NT2/D1 (cell line): ENCODE data around the gene CLDN5.

Source experiments
- DNase-seq: peaks from one replicate; pipeline ENCODE4 v3.0.0-alpha.2; 2011; ENCODE audit warnings: low read depth, low spot score
- H3K27me3 ChIP-seq: 2 replicates; pipeline ENCODE4 v1.6.0; 2011; ENCODE audit warnings: mild to moderate bottlenecking; ENCODE audit not compliant: insufficient read length, insufficient read depth
- H3K36me3 ChIP-seq: 2 replicates; pipeline ENCODE4 v1.6.1; 2011; ENCODE audit warnings: mild to moderate bottlenecking, low read length, mixed read lengths; ENCODE audit not compliant: insufficient read depth, insufficient read length
- H3K4me1 ChIP-seq: 2 replicates; pipeline ENCODE4 v1.5.1; 2011; ENCODE audit not compliant: insufficient read depth, insufficient read length
- H3K4me3 ChIP-seq: 2 replicates; pipeline ENCODE4 v1.5.1; 2011; ENCODE audit warnings: low read depth; ENCODE audit not compliant: insufficient read length
- H3K9ac ChIP-seq: 2 replicates; pipeline ENCODE4 v1.6.0; 2011; ENCODE audit warnings: low read depth; ENCODE audit not compliant: insufficient read length
- H3K9me3 ChIP-seq: 2 replicates; pipeline ENCODE4 v1.5.1; 2011; ENCODE audit warnings: mild to moderate bottlenecking, low read length; ENCODE audit not compliant: insufficient read depth
- SUZ12 ChIP-seq: IDR thresholded peaks from 2 replicates; pipeline ENCODE4 v1.6.1; 2011; ENCODE audit not compliant: insufficient read length, insufficient read depth; ENCODE audit errors: extremely low read depth
- YY1 ChIP-seq: IDR thresholded peaks from 2 replicates; pipeline ENCODE4 v1.6.1; 2011; ENCODE audit not compliant: insufficient read length, insufficient read depth
- ZNF274 ChIP-seq: IDR thresholded peaks from 2 replicates; pipeline ENCODE4 v1.6.1; 2011; ENCODE audit warnings: mild to moderate bottlenecking, low read depth, low read length

The CLDN5 gene

GRCh38 chr22:19567157-19568009 lies 43.2 kb upstream of the CLDN5 start:
- TF ChIP-seq YY1: no peak
- no peak for TF ChIP-seq ZNF274
- no peak for TF ChIP-seq SUZ12
- DNase-seq: no peak
- Histone ChIP-seq H3K9ac (no peak overlapping the region), H3K27me3 (no peaks in the 10 kb centered on the region), H3K4me3 (no peak overlapping the region), H3K9me3 (no peaks in the 10 kb centered on the region), H3K4me1 (no peaks in the 10 kb centered on the region), H3K36me3 (no peaks in the 10 kb centered on the region)

GRCh38 chr22:19566279-19567156 lies 42.3 kb upstream of the CLDN5 start:
- no peak overlapping the region for H3K4me3 ChIP-seq
- H3K9me3 ChIP-seq: no peaks in the 10 kb centered on the region
- H3K27me3 ChIP-seq: no peaks in the 10 kb centered on the region
- H3K9ac ChIP-seq: no peak overlapping the region
- no peak for DNase-seq
- no peaks in the 10 kb centered on the region for H3K4me1 ChIP-seq
- no peaks in the 10 kb centered on the region for H3K36me3 ChIP-seq
- TF ChIP-seq YY1: no peak
- TF ChIP-seq SUZ12: no peak
- TF ChIP-seq ZNF274: no peak

GRCh38 chr22:19565382-19566278 lies 41.4 kb upstream of the CLDN5 start:
- Histone ChIP-seq H3K9me3 (no peaks in the 10 kb centered on the region), H3K27me3 (no peaks in the 10 kb centered on the region), H3K9ac (no peak overlapping the region), H3K4me3 (no peak overlapping the region), H3K36me3 (no peaks in the 10 kb centered on the region), H3K4me1 (no peaks in the 10 kb centered on the region)
- TF ChIP-seq SUZ12: no peak
- TF ChIP-seq YY1: no peak
- no peak for TF ChIP-seq ZNF274
- DNase-seq: no peak

GRCh38 chr22:19559956-19560355 lies 35.7 kb upstream of the CLDN5 start:
- Histone ChIP-seq H3K9ac (no peak overlapping the region), H3K4me3 (no peak overlapping the region), H3K36me3 (no peaks in the 10 kb centered on the region), H3K4me1 (no peaks in the 10 kb centered on the region), H3K9me3 (no peaks in the 10 kb centered on the region), H3K27me3 (no peaks in the 10 kb centered on the region)
- TF ChIP-seq ZNF274: no peak
- TF ChIP-seq YY1: no peak
- TF ChIP-seq SUZ12: no peak
- DNase-seq: no peak

- no peaks in the 10 kb centered on the region for H3K36me3 ChIP-seq
- no peak overlapping the region for H3K4me3 ChIP-seq
- no peak for DNase-seq
- H3K9me3 ChIP-seq: no peaks in the 10 kb centered on the region
- H3K9ac ChIP-seq: no peak overlapping the region
- no peak for TF ChIP-seq SUZ12
- no peak for TF ChIP-seq ZNF274
- TF ChIP-seq YY1: no peak
- no peaks in the 10 kb centered on the region for H3K27me3 ChIP-seq
- H3K4me1 ChIP-seq: no peaks in the 10 kb centered on the region
Measured at GRCh38 chr22:19559324-19559811, 35.2 kb upstream of the CLDN5 start.

GRCh38 chr22:19556963-19557545 lies 32.8 kb upstream of the CLDN5 start:
- DNase-seq: no peak
- TF ChIP-seq ZNF274 (no peak), YY1 (no peak), SUZ12 (no peak)
- no peak overlapping the region for H3K4me3 ChIP-seq

GRCh38 chr22:19555651-19556050 lies 31.4 kb upstream of the CLDN5 start:
- H3K27me3 ChIP-seq: no peaks in the 10 kb centered on the region
- H3K9ac ChIP-seq: no peak overlapping the region
- TF ChIP-seq SUZ12: no peak
- no peak for TF ChIP-seq YY1
- TF ChIP-seq ZNF274: no peak
- peaks cover 8% of the 10 kb centered on the region; the same call in 1 of the 2 replicates for H3K9me3 ChIP-seq
- H3K36me3 ChIP-seq: no peaks in the 10 kb centered on the region
- DNase-seq: no peak
- no peak overlapping the region for H3K4me3 ChIP-seq
- H3K4me1 ChIP-seq: no peaks in the 10 kb centered on the region

More at GRCh38 chr22:19556963-19557545, 32.8 kb upstream of the CLDN5 start:
- no peak overlapping the region for H3K9ac ChIP-seq
- H3K36me3 ChIP-seq: no peaks in the 10 kb centered on the region
- H3K9me3 ChIP-seq: peaks cover 8% of the 10 kb centered on the region; the same call in 1 of the 2 replicates
- H3K27me3 ChIP-seq: no peaks in the 10 kb centered on the region
- H3K4me1 ChIP-seq: no peaks in the 10 kb centered on the region
